K562 (cell line): ENCODE measurements around the gene IQGAP3. TPM values are rescaled to one million over a fixed set of nuclear protein-coding genes. Genes with fewer than 3 reads are reported as not detected.

Source experiments
- BCL6 ChIP-seq: fragments of 250-450 bp; sonication (Bioruptor Pico); IDR thresholded peaks from 2 replicates; pipeline ENCODE4 v1.4.0; 2020
- BRD9 ChIP-seq: fragments of 450-650 bp; IDR thresholded peaks from 2 replicates; pipeline ENCODE4 v1.6.1; 2018; ENCODE audit warnings: low read depth; ENCODE audit not compliant: partially characterized antibody
- GABPA ChIP-seq: fragments of 200-800 bp; sonication (Bioruptor generic); conservative IDR thresholded peaks from 2 replicates; pipeline ENCODE4 v1.6.1; 2016; ENCODE audit warnings: low read depth, missing genetic modification characterization, missing compliant biosample characterization
- GTF3C2 ChIP-seq: IDR thresholded peaks from 3 replicates; pipeline ENCODE4 v1.6.1; 2011; ENCODE audit warnings: borderline replicate concordance, mild to moderate bottlenecking, moderate library complexity; ENCODE audit not compliant: insufficient read length; ENCODE audit errors: extremely low read depth
- HDAC1 ChIP-seq, 2 experiments: fragments of 450-650 bp; IDR thresholded peaks; 2 replicates each; pipeline ENCODE4 v1.6.1; 2016 to 2017; ENCODE audit warnings: inconsistent platforms in 1 of 2, mild to moderate bottlenecking in 1 of 2, moderate library complexity in 1 of 2
- HMG20B ChIP-seq: fragments of 250-450 bp; sonication (Bioruptor Pico); IDR thresholded peaks from 2 replicates; pipeline ENCODE4 v1.5.0; 2021; ENCODE audit warnings: mild to moderate bottlenecking
- KAT8 ChIP-seq: fragments of 450-650 bp; IDR thresholded peaks from 2 replicates; pipeline ENCODE4 v1.6.1; 2016; ENCODE audit warnings: low read depth, mild to moderate bottlenecking
- KLF13 ChIP-seq: fragments of 450-650 bp; IDR thresholded peaks from 2 replicates; pipeline ENCODE4 v1.6.1; 2016; ENCODE audit warnings: missing genetic modification characterization, low read depth, mild to moderate bottlenecking, missing compliant biosample characterization, moderate library complexity, borderline replicate concordance
- MECOM ChIP-seq: fragments of 250-450 bp; sonication (Bioruptor Pico); IDR thresholded peaks from 2 replicates; pipeline ENCODE4 v1.8.0; 2022; ENCODE audit warnings: inconsistent platforms
- PHB2 ChIP-seq: fragments of 450-650 bp; IDR thresholded peaks from 2 replicates; pipeline ENCODE4 v1.6.1; 2017; ENCODE audit warnings: low read depth
- POLR3G ChIP-seq: IDR thresholded peaks from 2 replicates; pipeline ENCODE4 v1.6.1; 2011; ENCODE audit not compliant: insufficient read length, insufficient replicate concordance; ENCODE audit errors: extremely low read depth
- SAP30 ChIP-seq: fragments of 200-600 bp; sonication (generic); IDR thresholded peaks from 2 replicates; pipeline ENCODE4 v1.6.1; 2012; ENCODE audit warnings: borderline replicate concordance, low read depth, mild to moderate bottlenecking, moderate library complexity, low read length, control low read depth, inconsistent platforms; ENCODE audit not compliant: insufficient read depth, poor library complexity, severe bottlenecking
- SIX5 ChIP-seq, 2 experiments: IDR thresholded peaks; 2 replicates each; pipeline ENCODE4 v1.6.1; 2011; ENCODE audit warnings: low read length in 2 of 2, borderline replicate concordance in 1 of 2, low read depth in 1 of 2, mild to moderate bottlenecking in 1 of 2, moderate library complexity in 1 of 2; ENCODE audit not compliant: insufficient read depth in 1 of 2
- TGIF2 ChIP-seq: sonication (generic); formaldehyde crosslinking; IDR thresholded peaks from 2 replicates; pipeline ENCODE4 v1.8.1; 2022; ENCODE audit warnings: mild to moderate bottlenecking, missing genetic modification reagents, moderate library complexity
- ZNF24 ChIP-seq: fragments of 450-650 bp; IDR thresholded peaks from 2 replicates; pipeline ENCODE4 v1.6.1; 2016
- ZNF431 ChIP-seq: sonication (generic); formaldehyde crosslinking; IDR thresholded peaks from 2 replicates; pipeline ENCODE4 v1.8.0; 2022; ENCODE audit warnings: mild to moderate bottlenecking, missing genetic modification reagents
- polyA plus RNA-seq, 8 experiments: library from polyadenylated mRNA; depleted of rRNA in 4 of 8; stranded (reverse) in 5 of 8; unstranded in 3 of 8; fragments of >200 nt; fragmentation: Nextera tagmentation in 2 of 8; fragmentation: Illumina TruSeq in 1 of 8; extraction: Ambion mirVana in 2 of 8; extraction: Trizol in 1 of 8; gene quantifications; 2 replicates each; pipeline versions ENCODE4 v1.2.1 to v1.2.3, GENCODE V29; 2011 to 2014; ENCODE audit warnings: inconsistent platforms in 1 of 8, missing spikeins in 1 of 8
- total RNA-seq, 7 experiments: library from RNA; depleted of rRNA in 6 of 7; stranded (reverse); fragments of >200 nt in 6 of 7; fragmentation: Illumina TruSeq in 2 of 7; extraction: Trizol in 2 of 7; gene quantifications; 2 replicates each; pipeline versions ENCODE4 v1.2.1 to v1.2.3, GENCODE V29; 2011 to 2021; ENCODE audit warnings: low replicate concordance in 1 of 7
- TF ChIP-seq, protein P1 (sequence below), 2 experiments: fragments of 450-650 bp in 1 of 2; sonication (generic) in 1 of 2; formaldehyde crosslinking in 1 of 2; IDR thresholded peaks in 1 of 2; conservative IDR thresholded peaks in 1 of 2; 2 replicates each; pipeline versions ENCODE4 v1.6.1 to v1.8.1; 2016 to 2023; ENCODE audit warnings: mild to moderate bottlenecking in 2 of 2, moderate library complexity in 2 of 2, inconsistent platforms in 1 of 2, missing genetic modification reagents in 1 of 2
- TF ChIP-seq, protein P2 (sequence below): sonication (generic); formaldehyde crosslinking; IDR thresholded peaks from 2 replicates; pipeline ENCODE4 v1.8.0; 2023; ENCODE audit warnings: mild to moderate bottlenecking, missing genetic modification reagents

The IQGAP3 gene
- total and polyA plus RNA-seq, 9 of the 15 experiments (the other 6 are each of a cell fraction or from before 2014, with no cell fraction given): 1.4 to 16.6 (median 11.9) TPM

- no peak for TF ChIP-seq SAP30
- TF ChIP-seq, protein P1, sequence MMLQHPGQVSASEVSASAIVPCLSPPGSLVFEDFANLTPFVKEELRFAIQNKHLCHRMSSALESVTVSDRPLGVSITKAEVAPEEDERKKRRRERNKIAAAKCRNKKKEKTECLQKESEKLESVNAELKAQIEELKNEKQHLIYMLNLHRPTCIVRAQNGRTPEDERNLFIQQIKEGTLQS (IDR thresholded peaks at IDR 0.05): peak; percentile 87
- TF ChIP-seq, protein P1 (CRISPR knock-in tag; conservative IDR thresholded peaks at IDR 0.05): peak; percentile 80
- TF ChIP-seq HMG20B (CRISPR knock-in tag): no peak
- no peak for TF ChIP-seq KAT8
- no peak for TF ChIP-seq BRD9
- TF ChIP-seq, protein P2, sequence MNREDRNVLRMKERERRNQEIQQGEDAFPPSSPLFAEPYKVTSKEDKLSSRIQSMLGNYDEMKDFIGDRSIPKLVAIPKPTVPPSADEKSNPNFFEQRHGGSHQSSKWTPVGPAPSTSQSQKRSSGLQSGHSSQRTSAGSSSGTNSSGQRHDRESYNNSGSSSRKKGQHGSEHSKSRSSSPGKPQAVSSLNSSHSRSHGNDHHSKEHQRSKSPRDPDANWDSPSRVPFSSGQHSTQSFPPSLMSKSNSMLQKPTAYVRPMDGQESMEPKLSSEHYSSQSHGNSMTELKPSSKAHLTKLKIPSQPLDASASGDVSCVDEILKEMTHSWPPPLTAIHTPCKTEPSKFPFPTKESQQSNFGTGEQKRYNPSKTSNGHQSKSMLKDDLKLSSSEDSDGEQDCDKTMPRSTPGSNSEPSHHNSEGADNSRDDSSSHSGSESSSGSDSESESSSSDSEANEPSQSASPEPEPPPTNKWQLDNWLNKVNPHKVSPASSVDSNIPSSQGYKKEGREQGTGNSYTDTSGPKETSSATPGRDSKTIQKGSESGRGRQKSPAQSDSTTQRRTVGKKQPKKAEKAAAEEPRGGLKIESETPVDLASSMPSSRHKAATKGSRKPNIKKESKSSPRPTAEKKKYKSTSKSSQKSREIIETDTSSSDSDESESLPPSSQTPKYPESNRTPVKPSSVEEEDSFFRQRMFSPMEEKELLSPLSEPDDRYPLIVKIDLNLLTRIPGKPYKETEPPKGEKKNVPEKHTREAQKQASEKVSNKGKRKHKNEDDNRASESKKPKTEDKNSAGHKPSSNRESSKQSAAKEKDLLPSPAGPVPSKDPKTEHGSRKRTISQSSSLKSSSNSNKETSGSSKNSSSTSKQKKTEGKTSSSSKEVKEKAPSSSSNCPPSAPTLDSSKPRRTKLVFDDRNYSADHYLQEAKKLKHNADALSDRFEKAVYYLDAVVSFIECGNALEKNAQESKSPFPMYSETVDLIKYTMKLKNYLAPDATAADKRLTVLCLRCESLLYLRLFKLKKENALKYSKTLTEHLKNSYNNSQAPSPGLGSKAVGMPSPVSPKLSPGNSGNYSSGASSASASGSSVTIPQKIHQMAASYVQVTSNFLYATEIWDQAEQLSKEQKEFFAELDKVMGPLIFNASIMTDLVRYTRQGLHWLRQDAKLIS (CRISPR knock-in tag): no peak
- TF ChIP-seq BCL6 (CRISPR knock-in tag): no peak
- TF ChIP-seq ZNF431 (CRISPR knock-in tag): no peak; the same call in 1 of the 2 replicates
- TF ChIP-seq KLF13 (tag): 0 out of 2 replicates have a peak, but pooled peaks have one; percentile 18
- TF ChIP-seq HDAC1 (IDR thresholded peaks at IDR 0.05): peak in 1 of 2 experiments; percentile 69; a peak in 2 of 4 replicates
- TF ChIP-seq GABPA (tag): peak; percentile 68
- no peak for TF ChIP-seq POLR3G
- no peak for TF ChIP-seq ZNF24
- TF ChIP-seq GTF3C2: no peak
- no peak for TF ChIP-seq PHB2
- TF ChIP-seq SIX5 (IDR thresholded peaks at IDR 0.05; ENCODE audit: borderline replicate concordance in 1 of 2, insufficient read depth in 1 of 2, low read depth in 1 of 2, low read length in 2 of 2): no peak
- no peak for TF ChIP-seq TGIF2
- no peak for TF ChIP-seq MECOM (CRISPR knock-in tag)
Measured at GRCh38 chr1:156504821-156505678, 67.3 kb downstream of the IQGAP3 start (continued).
